Urinary bladder (tissue), 4 donors: ENCODE data around the gene DYNAP. TPM values are rescaled to one million over a fixed set of nuclear protein-coding genes. Genes with fewer than 3 reads are reported as not detected.

Experiments used
- DNase-seq: peaks from one replicate; pipeline ENCODE4 v3.0.0-alpha.2; 2015; ENCODE audit errors: extremely low spot score
- H3K27ac ChIP-seq: one replicate; pipeline ENCODE4 v1.5.1; 2013; ENCODE audit warnings: low read depth, mild to moderate bottlenecking, moderate library complexity
- H3K36me3 ChIP-seq: one replicate; pipeline ENCODE4 v1.6.1; 2013; ENCODE audit warnings: mild to moderate bottlenecking, moderate library complexity; ENCODE audit not compliant: insufficient read depth
- H3K4me1 ChIP-seq: one replicate; pipeline ENCODE4 v1.6.1; 2013; ENCODE audit warnings: mild to moderate bottlenecking, moderate library complexity; ENCODE audit not compliant: insufficient read depth
- H3K4me3 ChIP-seq: one replicate; pipeline ENCODE4 v1.5.1; 2013; ENCODE audit warnings: low read depth, low read length
- WGBS: extraction: QIAGEN DNeasy Blood & Tissue Kit; methylation state at CpG from one replicate; pipeline ENCODE4 v1.1.7; 2013; 5-methylcytosine and 5-hydroxymethylcytosine counted together
- polyA plus RNA-seq: library from polyadenylated mRNA; stranded (reverse); fragments of 200-250 nt; gene quantifications from one replicate; pipeline ENCODE4 v1.2.3, GENCODE V29; 2013
- total RNA-seq: library from RNA; depleted of rRNA; stranded (reverse); fragments of >200 nt; gene quantifications from one replicate; pipeline ENCODE4 v1.2.3, GENCODE V29; 2014
- donor health status: healthy with polysubstance abuse.
- donor health status: healthy.

The DYNAP gene
- total RNA-seq (not detected), polyA plus RNA-seq (not detected)

- no peaks in the 10 kb centered on the region for H3K4me1 ChIP-seq
- no peak within 1 kb of the TSS for H3K27ac ChIP-seq
- H3K36me3 ChIP-seq: no peaks in the 10 kb centered on the region
- DNase-seq: no peak
- 87% methylated on average over 5 of the region's 5 CpGs for WGBS
- H3K4me3 ChIP-seq: no peak within 1 kb of the TSS
Observed at GRCh38 chr18:54590945-54591344, at the start of gene DYNAP. Gene DYNAP, plus strand, starts transcription at chr18:54591245. Its CDS starts 38 bp downstream, at chr18:54591283.

GRCh38 chr18:54551590-54551989, 39.5 kb upstream of the DYNAP start:
- 98% methylated on average over 1 of the region's 1 CpG for WGBS
- no peaks in the 10 kb centered on the region for H3K4me1 ChIP-seq
- H3K27ac ChIP-seq: no peak overlapping the region
- no peaks in the 10 kb centered on the region for H3K36me3 ChIP-seq
- H3K4me3 ChIP-seq: no peak overlapping the region
- DNase-seq: no peak

- H3K27ac ChIP-seq: no peak overlapping the region
- 63% methylated on average over 2 of the region's 2 CpGs for WGBS
Observed at GRCh38 chr18:54555286-54555685, 35.8 kb upstream of the DYNAP start.

GRCh38 chr18:54555996-54556395, 35.0 kb upstream of the DYNAP start:
- 34% methylated on average over 1 of the region's 1 CpG for WGBS
- no peak overlapping the region for H3K4me3 ChIP-seq
- H3K27ac ChIP-seq: no peak overlapping the region
- H3K4me1 ChIP-seq: no peaks in the 10 kb centered on the region
- no peak for DNase-seq
- H3K36me3 ChIP-seq: no peaks in the 10 kb centered on the region

More at GRCh38 chr18:54555286-54555685, 35.8 kb upstream of the DYNAP start:
- no peaks in the 10 kb centered on the region for H3K4me1 ChIP-seq
- no peaks in the 10 kb centered on the region for H3K36me3 ChIP-seq
- no peak for DNase-seq
- H3K4me3 ChIP-seq: no peak overlapping the region

- H3K36me3 ChIP-seq: no peaks in the 10 kb centered on the region
- DNase-seq: no peak
- H3K4me1 ChIP-seq: no peaks in the 10 kb centered on the region
- H3K4me3 ChIP-seq: no peak overlapping the region
- WGBS: 67% methylated on average over 2 of the region's 2 CpGs
- no peak overlapping the region for H3K27ac ChIP-seq
Observed at GRCh38 chr18:54557958-54558357, 33.1 kb upstream of the DYNAP start.

GRCh38 chr18:54558609-54559585, 32.1 kb upstream of the DYNAP start:
- no peak for DNase-seq
- Histone ChIP-seq H3K36me3 (no peaks in the 10 kb centered on the region), H3K27ac (no peak overlapping the region), H3K4me3 (no peak overlapping the region), H3K4me1 (no peaks in the 10 kb centered on the region)
- 88% methylated on average over 3 of the region's 3 CpGs for WGBS

GRCh38 chr18:54561706-54562267, 29.3 kb upstream of the DYNAP start:
- no peaks in the 10 kb centered on the region for H3K36me3 ChIP-seq
- no peak for DNase-seq
- no peak overlapping the region for H3K27ac ChIP-seq
- WGBS: 34% methylated on average over 1 of the region's 1 CpG
- H3K4me1 ChIP-seq: no peaks in the 10 kb centered on the region
- H3K4me3 ChIP-seq: no peak overlapping the region

- no peak for DNase-seq
- Histone ChIP-seq H3K27ac (no peak overlapping the region), H3K4me1 (no peaks in the 10 kb centered on the region), H3K36me3 (no peaks in the 10 kb centered on the region), H3K4me3 (no peak overlapping the region)
- WGBS: 85% methylated on average over 3 of the region's 3 CpGs
Observed at GRCh38 chr18:54580202-54580729, 10.8 kb upstream of the DYNAP start.

GRCh38 chr18:54584065-54584464, 7.0 kb upstream of the DYNAP start:
- no peaks in the 10 kb centered on the region for H3K4me1 ChIP-seq

GRCh38 chr18:54585743-54586142, 5.3 kb upstream of the DYNAP start:
- no peak for DNase-seq
- Histone ChIP-seq H3K4me3 (no peak overlapping the region), H3K4me1 (no peaks in the 10 kb centered on the region), H3K27ac (no peak overlapping the region), H3K36me3 (no peaks in the 10 kb centered on the region)
- WGBS: 78% methylated on average over 6 of the region's 6 CpGs

More at GRCh38 chr18:54584065-54584464, 7.0 kb upstream of the DYNAP start:
- WGBS: 57% methylated on average over 1 of the region's 1 CpG
- no peaks in the 10 kb centered on the region for H3K36me3 ChIP-seq
- H3K4me3 ChIP-seq: no peak overlapping the region
- no peak overlapping the region for H3K27ac ChIP-seq
- no peak for DNase-seq

GRCh38 chr18:54604211-54604610, 13.2 kb downstream of the DYNAP start:
- no peak overlapping the region for H3K4me3 ChIP-seq
- H3K27ac ChIP-seq: no peak overlapping the region
- H3K4me1 ChIP-seq: peaks cover 1% of the 10 kb centered on the region
- no peak for DNase-seq
- WGBS: 90% methylated on average over 6 of the region's 6 CpGs
- H3K36me3 ChIP-seq: no peaks in the 10 kb centered on the region

- Histone ChIP-seq H3K4me1 (peaks cover 1% of the 10 kb centered on the region), H3K36me3 (no peaks in the 10 kb centered on the region), H3K4me3 (no peak overlapping the region), H3K27ac (no peak overlapping the region)
- DNase-seq: no peak
- WGBS: 86% methylated on average over 9 of the region's 9 CpGs
Observed at GRCh38 chr18:54606835-54607212, 15.8 kb downstream of the DYNAP start.

- 73% methylated on average over 11 of the region's 11 CpGs for WGBS
- Histone ChIP-seq H3K27ac (peak overlapping the region; percentile 56), H3K4me1 (peaks cover 1% of the 10 kb centered on the region), H3K36me3 (no peaks in the 10 kb centered on the region), H3K4me3 (no peak overlapping the region)
- peak; percentile 23 for DNase-seq
Observed at GRCh38 chr18:54607213-54608027, 16.4 kb downstream of the DYNAP start.
